SU-DHL-6 (cell line): ENCODE measurements around the gene KCNB1.

Experiments
- CTCF ChIP-seq: fragments of 200-600 bp; sonication (generic); IDR thresholded peaks from one replicate; pipeline ENCODE4 v1.5.1; 2017; ENCODE audit warnings: antibody characterized with exemption, mild to moderate bottlenecking, low read length, moderate library complexity; ENCODE audit not compliant: insufficient read depth, poor library complexity, severe bottlenecking
- EZH2phosphoT487 ChIP-seq: fragments of 200-600 bp; sonication (generic), shearing (Covaris generic); conservative IDR thresholded peaks from 2 replicates; pipeline ENCODE4 v1.6.1; 2018; ENCODE audit warnings: mild to moderate bottlenecking, antibody characterized with exemption, low read length, moderate library complexity, mixed read lengths

GRCh38 chr20:49448917-49449316, 33.6 kb downstream of the KCNB1 start:
- TF ChIP-seq CTCF (no peak), EZH2phosphoT487 (no peak)
